Suppressor macrophage (primary cell): ENCODE data around the gene EBF3.

ENCODE experiments used
- DNase-seq, 4 experiments: peaks; one replicate each; pipeline ENCODE4 v3.0.0-alpha.2; 2020 to 2022

Gene EBF3

GRCh38 chr10:129790715-129791446 lies 173.2 kb downstream of the EBF3 start:
- no peak for DNase-seq

GRCh38 chr10:129788215-129788614 lies 175.9 kb downstream of the EBF3 start:
- DNase-seq, result no peak

- DNase-seq, result no peak
These were observed 176.5 kb downstream of the EBF3 start for GRCh38 chr10:129787557-129787956.

- no peak for DNase-seq
These were observed 177.9 kb downstream of the EBF3 start for GRCh38 chr10:129786216-129786615.

- no peak for DNase-seq
These were observed 178.5 kb downstream of the EBF3 start for GRCh38 chr10:129785536-129785981.
